Testis (tissue), 3 donors: ENCODE results near the gene ATP11A. TPM values are rescaled to one million over a fixed set of nuclear protein-coding genes. Genes with fewer than 3 reads are reported as not detected.

Experiments used
- DNase-seq: peaks from one replicate; pipeline ENCODE4 v3.0.0-alpha.2; 2019
- H3K27ac ChIP-seq, 2 donors: fragments of 200-600 bp; sonication (generic); one replicate each; pipeline ENCODE4 v1.5.1; 2019
- H3K27me3 ChIP-seq: fragments of 200-600 bp; sonication (generic); one replicate; pipeline ENCODE4 v1.5.1; 2019
- H3K36me3 ChIP-seq: fragments of 200-600 bp; sonication (generic); one replicate; pipeline ENCODE4 v1.5.1; 2017; ENCODE audit warnings: low read depth; ENCODE audit errors: missing control alignments
- H3K4me1 ChIP-seq: fragments of 200-600 bp; sonication (generic); one replicate; pipeline ENCODE4 v1.5.1; 2019
- H3K4me3 ChIP-seq, 2 donors: fragments of 200-600 bp; sonication (generic); one replicate each; pipeline ENCODE4 v1.5.1; 2017 to 2019
- H3K9me3 ChIP-seq: fragments of 200-600 bp; sonication (generic); one replicate; pipeline ENCODE4 v1.5.1; 2017
- POLR2A ChIP-seq: fragments of 450-650 bp; IDR thresholded peaks from one replicate; pipeline ENCODE4 v1.6.1; 2017; ENCODE audit warnings: antibody characterized with exemption, mild to moderate bottlenecking, moderate library complexity
- WGBS, 2 donors: methylation state at CpG; one replicate each; pipeline ENCODE4 v1.1.5; 2018; 5-methylcytosine and 5-hydroxymethylcytosine counted together
- intact Hi-C: fragments of 100-400 bp; cut with DNase I; formaldehyde crosslinking; loops from one replicate; pipeline ENCODE4 v1.15.1; 2023; ENCODE audit warnings: low total_unique reads
- polyA plus RNA-seq: library from polyadenylated mRNA; stranded (reverse); fragments of 350-450 nt; fragmentation: Illumina TruSeq; extraction: RNeasy Lipid Tissue Mini Kit (QIAGEN cat#74804); gene quantifications from one replicate; pipeline ENCODE4 v1.2.3, GENCODE V29; 2014; ENCODE audit warnings: low read depth, low replicate concordance; ENCODE audit not compliant: insufficient read depth
- total RNA-seq, 2 donors: library from RNA; depleted of rRNA; stranded (reverse); fragments of >200 nt; gene quantifications; one replicate each; pipeline ENCODE4 v1.2.3, GENCODE V29; 2016
- TF ChIP-seq, protein P1 (sequence below), 3 experiments: fragments of 450-650 bp in 2 of 3; fragments of 200-600 bp in 1 of 3; sonication (generic) in 1 of 3; IDR thresholded peaks; one replicate each; pipeline ENCODE4 v1.5.1; 2016 to 2019; ENCODE audit warnings: antibody characterized with exemption in 3 of 3, mild to moderate bottlenecking in 2 of 3, moderate library complexity in 1 of 3

ATP11A gene
- total and polyA plus RNA-seq, 3 donors from 2014 or later = 34.4 to 122 (median 112) TPM

DNA sequence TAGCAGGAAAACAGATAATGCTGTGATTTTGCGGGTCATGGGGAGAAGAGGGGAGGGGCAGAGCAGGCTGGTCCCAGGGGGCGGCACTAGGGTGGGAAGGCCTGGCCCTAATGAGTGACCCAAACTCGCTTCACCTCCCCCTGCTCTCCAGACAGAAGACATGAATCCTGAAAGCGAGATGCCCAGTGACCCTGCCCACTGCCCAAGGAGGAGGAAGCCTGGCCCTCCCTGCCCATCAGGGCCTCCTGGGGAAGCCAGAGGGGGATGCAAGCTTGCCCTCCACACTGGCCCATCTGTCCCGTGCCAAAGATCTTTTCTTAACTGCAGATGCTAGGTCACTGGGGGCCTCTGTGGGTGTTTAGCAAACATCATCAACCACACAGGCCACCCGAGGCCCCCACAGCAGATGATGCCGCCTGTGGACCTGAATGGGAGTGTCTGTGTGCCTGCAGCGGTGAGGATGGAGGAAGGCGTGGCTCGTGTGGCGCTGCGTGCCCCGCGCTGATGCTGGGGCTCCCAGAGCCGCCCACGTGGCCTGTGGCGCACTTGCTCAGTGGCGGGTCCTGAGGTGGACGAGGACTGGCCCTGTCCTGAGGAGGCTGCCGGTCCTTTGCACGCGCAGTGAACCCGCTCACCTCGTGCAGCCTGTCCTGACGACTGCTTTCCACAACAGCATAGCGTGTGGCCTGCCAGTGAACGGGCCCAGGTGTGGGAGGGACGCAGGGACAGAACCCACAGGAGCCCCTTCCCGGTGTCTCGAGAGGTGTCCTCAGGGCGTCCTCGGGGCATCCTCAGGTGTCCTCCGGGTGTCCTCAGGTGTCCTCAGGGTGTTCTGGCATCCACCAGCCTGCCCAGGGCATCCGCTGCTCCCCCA lies 198.6 kb downstream of the ATP11A start:
- 86 to 93% methylated on average over 12 to 33 of the region's 34 CpGs for WGBS, 2 donors
- intact Hi-C loops = no loop called here

DNA sequence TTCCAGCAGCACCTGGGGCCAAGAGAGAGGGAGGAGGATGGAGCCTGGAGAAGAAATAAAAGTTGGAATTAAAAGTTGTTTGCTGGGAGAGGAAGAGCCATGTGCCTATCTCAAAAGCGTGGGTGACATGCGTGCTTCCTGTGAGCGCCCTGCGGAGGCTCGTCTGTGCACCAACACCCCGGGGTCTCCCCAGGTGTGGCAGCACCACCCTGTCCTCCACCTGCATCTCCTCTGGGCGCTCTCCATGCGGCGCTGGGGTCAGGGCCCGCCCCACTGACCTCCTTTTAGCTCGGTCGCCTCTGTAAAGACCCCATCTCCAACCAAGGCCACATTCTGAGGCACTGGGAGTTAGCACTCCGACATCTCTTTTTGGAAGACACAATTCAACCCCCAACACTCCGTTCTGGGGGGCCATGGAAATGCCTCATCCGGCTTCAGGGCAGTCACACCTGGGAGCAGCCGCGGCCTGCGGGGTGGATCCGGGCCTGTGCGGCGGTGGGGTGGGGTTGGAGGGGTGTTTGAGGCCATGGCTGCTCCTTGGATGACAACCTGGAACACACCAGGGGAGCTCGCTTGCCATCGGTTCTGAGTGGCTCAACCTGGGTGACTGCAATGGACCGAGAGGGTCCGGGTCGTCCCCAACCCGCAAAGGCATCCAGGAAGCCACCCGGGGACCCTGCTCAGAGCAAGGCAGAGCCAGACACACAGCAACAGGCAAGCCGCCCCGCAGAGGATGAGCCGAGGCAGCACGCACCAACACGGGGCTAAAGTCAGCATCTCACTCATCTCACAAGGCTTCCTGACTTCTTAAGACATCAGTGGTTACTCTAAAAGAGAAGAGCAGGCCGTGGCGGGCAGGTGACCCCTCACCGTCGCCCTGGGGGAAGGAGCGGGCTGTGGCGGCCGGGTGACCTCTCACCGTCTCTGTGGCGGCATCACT lies 199.8 kb downstream of the ATP11A start:
- H3K27ac ChIP-seq = no peak overlapping the region
- no peaks in the 10 kb centered on the region for H3K36me3 ChIP-seq
- intact Hi-C loops = no loop called here
- H3K27me3 ChIP-seq = no peaks in the 10 kb centered on the region
- 87 to 93% methylated on average over 30 to 42 of the region's 42 CpGs for WGBS, 2 donors
- DNase-seq = no peak
- no peak overlapping the region for H3K4me3 ChIP-seq
- no peaks in the 10 kb centered on the region for H3K9me3 ChIP-seq
- H3K4me1 ChIP-seq = peaks cover 6% of the 10 kb centered on the region
- TF ChIP-seq POLR2A = no peak
- TF ChIP-seq, protein P1, sequence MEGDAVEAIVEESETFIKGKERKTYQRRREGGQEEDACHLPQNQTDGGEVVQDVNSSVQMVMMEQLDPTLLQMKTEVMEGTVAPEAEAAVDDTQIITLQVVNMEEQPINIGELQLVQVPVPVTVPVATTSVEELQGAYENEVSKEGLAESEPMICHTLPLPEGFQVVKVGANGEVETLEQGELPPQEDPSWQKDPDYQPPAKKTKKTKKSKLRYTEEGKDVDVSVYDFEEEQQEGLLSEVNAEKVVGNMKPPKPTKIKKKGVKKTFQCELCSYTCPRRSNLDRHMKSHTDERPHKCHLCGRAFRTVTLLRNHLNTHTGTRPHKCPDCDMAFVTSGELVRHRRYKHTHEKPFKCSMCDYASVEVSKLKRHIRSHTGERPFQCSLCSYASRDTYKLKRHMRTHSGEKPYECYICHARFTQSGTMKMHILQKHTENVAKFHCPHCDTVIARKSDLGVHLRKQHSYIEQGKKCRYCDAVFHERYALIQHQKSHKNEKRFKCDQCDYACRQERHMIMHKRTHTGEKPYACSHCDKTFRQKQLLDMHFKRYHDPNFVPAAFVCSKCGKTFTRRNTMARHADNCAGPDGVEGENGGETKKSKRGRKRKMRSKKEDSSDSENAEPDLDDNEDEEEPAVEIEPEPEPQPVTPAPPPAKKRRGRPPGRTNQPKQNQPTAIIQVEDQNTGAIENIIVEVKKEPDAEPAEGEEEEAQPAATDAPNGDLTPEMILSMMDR (IDR thresholded peaks at IDR 0.05) = no peak

More for the DNA sequence above, 198.6 kb downstream of the ATP11A start:
- Histone ChIP-seq H3K36me3 (no peaks in the 10 kb centered on the region), H3K9me3 (no peaks in the 10 kb centered on the region), H3K4me3 (no peak overlapping the region), H3K27ac (no peak overlapping the region), H3K4me1 (peaks cover 3% of the 10 kb centered on the region), H3K27me3 (no peaks in the 10 kb centered on the region)
- DNase-seq = no peak
- no peak for TF ChIP-seq POLR2A
- TF ChIP-seq, protein P1 (IDR thresholded peaks at IDR 0.05) = no peak

DNA sequence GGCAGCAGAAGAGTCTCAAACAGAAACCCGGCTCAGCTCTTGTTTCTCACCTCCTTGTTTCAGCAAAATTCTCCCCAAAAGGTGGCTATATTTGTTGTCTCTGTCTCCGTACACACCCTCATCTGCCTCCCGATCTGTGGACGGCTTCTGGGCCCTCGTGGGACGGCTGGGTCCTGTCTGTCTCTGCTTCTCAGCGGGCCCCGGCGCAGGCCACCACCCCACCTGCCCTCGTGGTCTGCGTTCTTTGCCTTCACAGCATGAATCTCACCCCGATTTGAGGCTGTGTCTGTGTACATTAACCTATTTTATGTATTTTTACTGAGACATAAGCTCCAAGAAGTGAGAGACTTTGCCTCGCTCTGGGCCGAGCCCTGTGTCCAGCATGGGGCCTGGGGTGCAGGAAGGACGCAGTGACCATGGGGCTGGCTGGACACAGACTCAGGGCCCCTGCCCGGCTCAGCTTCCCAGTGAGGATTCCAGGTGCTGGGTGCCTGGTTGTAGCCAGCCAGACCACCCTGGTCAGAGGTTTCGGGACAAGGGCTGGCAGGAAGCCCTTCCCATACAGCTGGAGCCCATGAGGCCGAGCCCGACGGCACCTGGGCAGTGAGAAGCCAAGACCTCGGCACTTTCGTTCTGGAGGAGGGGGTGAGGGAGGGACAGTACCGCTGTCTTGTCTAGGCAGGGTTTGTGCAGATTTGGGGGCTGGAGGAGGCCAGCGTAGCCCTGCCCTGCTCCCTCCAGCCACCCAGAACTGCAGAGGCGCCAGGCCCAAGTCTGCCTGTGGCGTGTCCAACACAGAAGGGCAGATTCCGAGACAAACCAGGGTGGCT lies 200.7 kb downstream of the ATP11A start:
- H3K27ac ChIP-seq = no peak overlapping the region
- H3K27me3 ChIP-seq = no peaks in the 10 kb centered on the region
- intact Hi-C loops = no loop called here
- no peak overlapping the region for H3K4me3 ChIP-seq
- 90 to 95% methylated on average over 23 to 26 of the region's 27 CpGs for WGBS, 2 donors
- peaks cover 9% of the 10 kb centered on the region for H3K4me1 ChIP-seq
- TF ChIP-seq POLR2A = no peak
- TF ChIP-seq, protein P1 (IDR thresholded peaks at IDR 0.05) = no peak
- DNase-seq = no peak
- H3K9me3 ChIP-seq = no peaks in the 10 kb centered on the region
- H3K36me3 ChIP-seq = no peaks in the 10 kb centered on the region

DNA sequence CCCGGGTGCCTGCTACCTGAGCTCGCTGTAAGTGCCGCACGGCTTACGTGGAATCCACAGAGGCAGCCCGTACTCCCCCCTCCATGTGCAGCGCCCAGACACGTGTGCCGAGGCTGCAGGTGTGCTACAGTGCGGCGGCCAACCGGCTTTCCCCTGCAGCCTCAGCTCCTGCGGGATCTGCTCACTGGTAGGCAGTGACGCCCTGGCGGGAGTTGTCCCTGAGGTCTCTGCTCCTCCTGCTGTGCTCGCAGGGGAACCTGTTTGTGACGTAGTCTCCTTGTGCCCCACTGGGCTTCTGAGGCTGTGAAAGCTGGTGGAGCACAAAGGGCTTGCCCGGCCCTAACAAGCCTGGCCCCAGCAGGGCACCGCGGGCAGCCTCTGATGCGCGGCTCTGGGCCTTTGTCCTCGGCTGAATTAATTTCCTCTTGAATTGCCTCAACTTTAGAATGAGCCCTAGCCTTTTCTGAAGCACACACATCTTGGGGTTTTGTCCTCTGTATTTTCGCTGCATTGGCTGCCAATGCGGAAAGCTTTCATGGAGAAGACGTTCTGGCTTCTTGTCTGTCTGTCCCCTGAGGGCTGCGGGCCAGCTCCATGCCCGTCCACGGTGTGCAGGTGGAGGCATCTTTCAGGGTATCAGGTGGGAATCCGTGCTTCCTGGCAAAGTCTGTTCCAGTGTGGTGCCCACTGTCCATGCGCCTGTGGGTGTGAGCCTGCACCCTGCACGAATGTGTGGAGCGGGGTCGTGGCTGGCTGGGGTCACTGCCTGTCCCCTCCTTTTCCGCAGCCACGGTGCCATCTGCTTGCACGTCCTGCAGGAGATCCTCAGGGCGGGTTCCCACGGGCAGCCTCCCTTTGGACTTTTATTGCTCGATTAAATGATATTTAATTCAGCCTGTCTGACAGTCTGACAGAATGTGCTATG lies 201.9 kb downstream of the ATP11A start:
- Histone ChIP-seq H3K4me1 (peaks cover 6% of the 10 kb centered on the region), H3K27me3 (no peaks in the 10 kb centered on the region), H3K27ac (no peak overlapping the region), H3K4me3 (no peak overlapping the region), H3K36me3 (no peaks in the 10 kb centered on the region), H3K9me3 (no peaks in the 10 kb centered on the region)
- intact Hi-C loops = no loop called here
- 73 to 80% methylated on average over 17 to 40 of the region's 40 CpGs for WGBS, 2 donors
- TF ChIP-seq, protein P1 (IDR thresholded peaks at IDR 0.05) = no peak
- TF ChIP-seq POLR2A = no peak
- DNase-seq = no peak
